HepG2 (cell line): ENCODE measurements around the gene ZNF506. TPM values are rescaled to one million over a fixed set of nuclear protein-coding genes. Genes with fewer than 3 reads are reported as not detected.

Experiments
- CEBPG ChIP-seq: IDR thresholded peaks from 2 replicates; pipeline ENCODE4 v1.6.1; 2016
- EED ChIP-seq: sonication (generic); formaldehyde crosslinking; IDR thresholded peaks from 2 replicates; pipeline ENCODE4 v1.5.0; 2020; ENCODE audit warnings: mild to moderate bottlenecking, missing genetic modification reagents
- FLYWCH1 ChIP-seq: sonication (generic); formaldehyde crosslinking; IDR thresholded peaks from 2 replicates; pipeline ENCODE4 v1.8.1; 2023; ENCODE audit warnings: mild to moderate bottlenecking, missing genetic modification reagents
- GTF3A ChIP-seq: sonication (generic); formaldehyde crosslinking; conservative IDR thresholded peaks from 2 replicates; pipeline ENCODE4 v1.4.0; 2020; ENCODE audit warnings: mild to moderate bottlenecking, missing genetic modification reagents
- HNRNPL ChIP-seq: fragments of 200-400 bp; formaldehyde crosslinking; IDR thresholded peaks from 2 replicates; pipeline ENCODE4 v1.6.1; 2017; ENCODE audit warnings: mild to moderate bottlenecking, low read depth, low read length
- KLF12 ChIP-seq: sonication (generic); formaldehyde crosslinking; IDR thresholded peaks from 2 replicates; pipeline ENCODE4 v1.4.0; 2020; ENCODE audit warnings: missing genetic modification reagents, borderline replicate concordance
- POLR2AphosphoS2 ChIP-seq: IDR thresholded peaks from 2 replicates; pipeline ENCODE4 v1.6.1; 2011; ENCODE audit warnings: low read depth, low read length, improper control_type of control experiment
- RARA ChIP-seq: IDR thresholded peaks from 2 replicates; pipeline ENCODE4 v1.6.1; 2016; ENCODE audit warnings: missing genetic modification reagents, missing compliant biosample characterization
- RFXAP ChIP-seq: sonication (generic); formaldehyde crosslinking; IDR thresholded peaks from 2 replicates; pipeline ENCODE4 v1.4.0; 2020; ENCODE audit warnings: missing genetic modification reagents, borderline replicate concordance
- RXRA ChIP-seq: sonication (generic); formaldehyde crosslinking; IDR thresholded peaks from 2 replicates; pipeline ENCODE4 v1.5.1; 2020; ENCODE audit warnings: missing genetic modification reagents
- ZBTB3 ChIP-seq: sonication (generic); formaldehyde crosslinking; IDR thresholded peaks from 2 replicates; pipeline ENCODE4 v1.4.0; 2020; ENCODE audit warnings: low read depth, mild to moderate bottlenecking, moderate library complexity, missing genetic modification reagents, borderline replicate concordance
- ZBTB7B ChIP-seq: sonication (generic); formaldehyde crosslinking; IDR thresholded peaks from 2 replicates; pipeline ENCODE4 v1.4.0; 2020; ENCODE audit warnings: missing genetic modification reagents
- ZNF317 ChIP-seq: sonication (generic); formaldehyde crosslinking; IDR thresholded peaks from 2 replicates; pipeline ENCODE4 v1.5.0; 2020; ENCODE audit warnings: mild to moderate bottlenecking, missing genetic modification reagents
- ZNF432 ChIP-seq: sonication (generic); formaldehyde crosslinking; IDR thresholded peaks from 2 replicates; pipeline ENCODE4 v1.5.0; 2020; ENCODE audit warnings: missing genetic modification reagents, mild to moderate bottlenecking, borderline replicate concordance
- ZNF496 ChIP-seq: sonication (generic); formaldehyde crosslinking; IDR thresholded peaks from 2 replicates; pipeline ENCODE4 v1.8.1; 2023; ENCODE audit warnings: mild to moderate bottlenecking, moderate library complexity, missing genetic modification reagents; ENCODE audit not compliant: insufficient replicate concordance
- ZNF563 ChIP-seq: sonication (generic); formaldehyde crosslinking; IDR thresholded peaks from 2 replicates; pipeline ENCODE4 v1.8.0; 2022; ENCODE audit warnings: mild to moderate bottlenecking, moderate library complexity, missing genetic modification reagents
- ZNF570 ChIP-seq: sonication (generic); formaldehyde crosslinking; IDR thresholded peaks from 2 replicates; pipeline ENCODE4 v1.4.0; 2020; ENCODE audit warnings: mild to moderate bottlenecking, missing genetic modification reagents, borderline replicate concordance
- polyA plus RNA-seq, 8 experiments: library from polyadenylated mRNA; depleted of rRNA in 3 of 8; stranded (reverse) in 7 of 8; unstranded in 1 of 8; fragments of >200 nt; fragmentation: Illumina TruSeq in 4 of 8; extraction: Trizol in 4 of 8; gene quantifications; 2 replicates each; pipeline versions ENCODE4 v1.2.1 to v1.2.3, GENCODE V29; 2011 to 2016; ENCODE audit warnings: low read depth in 4 of 8, missing spikeins in 1 of 8, mixed read lengths in 1 of 8; ENCODE audit not compliant: insufficient read depth in 1 of 8
- total RNA-seq, 5 experiments: library from RNA; depleted of rRNA; stranded (reverse); fragments of >200 nt; fragmentation: Illumina TruSeq; extraction: Trizol; gene quantifications; 2 replicates each; pipeline ENCODE4 v1.2.3, GENCODE V29; 2016; ENCODE audit warnings: low read depth in 1 of 5
- TF ChIP-seq, protein P1 (sequence below): sonication (generic); formaldehyde crosslinking; IDR thresholded peaks from 2 replicates; pipeline ENCODE4 v1.8.1; 2023; ENCODE audit warnings: missing genetic modification reagents, inconsistent platforms, borderline replicate concordance
- TF ChIP-seq, protein P2 (sequence below): sonication (generic); formaldehyde crosslinking; IDR thresholded peaks from 2 replicates; pipeline ENCODE4 v1.9.0; 2021; ENCODE audit warnings: missing genetic modification reagents, borderline replicate concordance
- TF ChIP-seq, protein P3 (sequence below): sonication (generic); formaldehyde crosslinking; IDR thresholded peaks from 2 replicates; pipeline ENCODE4 v1.5.0; 2020; ENCODE audit warnings: mild to moderate bottlenecking, missing genetic modification reagents, moderate library complexity
- TF ChIP-seq, protein P4 (sequence below): sonication (generic); formaldehyde crosslinking; IDR thresholded peaks from 2 replicates; pipeline ENCODE4 v1.4.0; 2020; ENCODE audit warnings: missing genetic modification reagents; ENCODE audit errors: not compliant biosample characterization

The ZNF506 gene
- total and polyA plus RNA-seq, 2 of the 13 experiments (the other 11 are each of a cell fraction or from before 2014, with no cell fraction given): not detected

DNA sequence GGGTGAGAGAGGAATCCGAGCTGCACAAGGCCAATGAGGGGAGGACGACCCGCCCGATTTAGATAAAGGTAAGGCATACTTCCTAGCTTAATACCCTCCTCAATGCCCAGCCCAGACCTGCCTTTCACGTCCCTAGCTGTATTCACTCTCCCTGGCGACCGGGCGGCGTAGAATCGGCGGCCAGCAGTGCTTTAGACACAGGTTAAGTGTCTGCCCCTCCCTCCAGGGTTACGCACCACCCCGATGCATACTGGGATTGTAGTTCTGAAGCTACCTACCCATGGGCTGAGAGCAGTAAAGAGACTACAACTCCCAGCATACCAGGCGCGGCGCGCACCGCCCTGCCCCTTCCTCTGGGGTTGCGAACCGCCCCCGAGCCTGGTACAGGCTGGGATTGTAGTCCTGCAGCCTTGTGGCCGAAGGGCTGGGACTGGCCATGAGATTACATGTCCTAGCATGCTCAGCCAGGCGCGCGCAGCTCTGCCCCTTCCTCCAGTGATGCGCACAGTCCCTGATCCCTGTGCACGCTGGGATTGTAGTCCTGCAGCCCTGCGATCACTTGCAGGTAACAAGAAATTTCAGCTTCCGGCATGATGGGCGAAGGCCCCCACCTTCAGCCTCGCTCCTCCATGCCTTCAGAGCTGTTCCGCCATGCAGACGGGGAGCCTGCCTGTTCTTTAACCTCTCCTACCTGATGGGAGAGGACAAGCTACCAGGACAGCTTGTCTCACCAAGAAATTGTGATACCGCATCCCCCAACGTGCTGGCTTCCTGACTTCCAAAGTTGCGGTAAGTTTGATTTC is 45.1 kb downstream of the ZNF506 start (continued):
- TF ChIP-seq, protein P1, sequence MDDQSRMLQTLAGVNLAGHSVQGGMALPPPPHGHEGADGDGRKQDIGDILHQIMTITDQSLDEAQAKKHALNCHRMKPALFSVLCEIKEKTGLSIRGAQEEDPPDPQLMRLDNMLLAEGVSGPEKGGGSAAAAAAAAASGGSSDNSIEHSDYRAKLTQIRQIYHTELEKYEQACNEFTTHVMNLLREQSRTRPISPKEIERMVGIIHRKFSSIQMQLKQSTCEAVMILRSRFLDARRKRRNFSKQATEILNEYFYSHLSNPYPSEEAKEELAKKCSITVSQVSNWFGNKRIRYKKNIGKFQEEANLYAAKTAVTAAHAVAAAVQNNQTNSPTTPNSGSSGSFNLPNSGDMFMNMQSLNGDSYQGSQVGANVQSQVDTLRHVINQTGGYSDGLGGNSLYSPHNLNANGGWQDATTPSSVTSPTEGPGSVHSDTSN: no peak
- TF ChIP-seq, protein P2, sequence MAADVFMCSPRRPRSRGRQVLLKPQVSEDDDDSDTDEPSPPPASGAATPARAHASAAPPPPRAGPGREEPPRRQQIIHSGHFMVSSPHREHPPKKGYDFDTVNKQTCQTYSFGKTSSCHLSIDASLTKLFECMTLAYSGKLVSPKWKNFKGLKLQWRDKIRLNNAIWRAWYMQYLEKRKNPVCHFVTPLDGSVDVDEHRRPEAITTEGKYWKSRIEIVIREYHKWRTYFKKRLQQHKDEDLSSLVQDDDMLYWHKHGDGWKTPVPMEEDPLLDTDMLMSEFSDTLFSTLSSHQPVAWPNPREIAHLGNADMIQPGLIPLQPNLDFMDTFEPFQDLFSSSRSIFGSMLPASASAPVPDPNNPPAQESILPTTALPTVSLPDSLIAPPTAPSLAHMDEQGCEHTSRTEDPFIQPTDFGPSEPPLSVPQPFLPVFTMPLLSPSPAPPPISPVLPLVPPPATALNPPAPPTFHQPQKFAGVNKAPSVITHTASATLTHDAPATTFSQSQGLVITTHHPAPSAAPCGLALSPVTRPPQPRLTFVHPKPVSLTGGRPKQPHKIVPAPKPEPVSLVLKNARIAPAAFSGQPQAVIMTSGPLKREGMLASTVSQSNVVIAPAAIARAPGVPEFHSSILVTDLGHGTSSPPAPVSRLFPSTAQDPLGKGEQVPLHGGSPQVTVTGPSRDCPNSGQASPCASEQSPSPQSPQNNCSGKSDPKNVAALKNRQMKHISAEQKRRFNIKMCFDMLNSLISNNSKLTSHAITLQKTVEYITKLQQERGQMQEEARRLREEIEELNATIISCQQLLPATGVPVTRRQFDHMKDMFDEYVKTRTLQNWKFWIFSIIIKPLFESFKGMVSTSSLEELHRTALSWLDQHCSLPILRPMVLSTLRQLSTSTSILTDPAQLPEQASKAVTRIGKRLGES: no peak
- TF ChIP-seq ZBTB7B (no peak; the same call in 1 of the 2 replicates), ZNF563 (CRISPR knock-in tag) (peak; percentile 27), ZBTB3 (peak; percentile 63; the same call in 1 of the 2 replicates), CEBPG (CRISPR knock-in tag) (peak; percentile 41; the same call in 1 of the 2 replicates), ZNF496 (CRISPR knock-in tag) (no peak), RXRA (peak; percentile 81), ZNF432 (CRISPR knock-in tag) (no peak), FLYWCH1 (no peak), RARA (peak; percentile 8; the same call in 1 of the 2 replicates), RFXAP (no peak; the same call in 1 of the 2 replicates), POLR2AphosphoS2 (no peak), HNRNPL (0 out of 2 replicates have a peak, but pooled peaks have one; percentile 41), EED (CRISPR knock-in tag) (no peak), ZNF317 (CRISPR knock-in tag) (0 out of 2 replicates have a peak, but pooled peaks have one; percentile 19), ZNF570 (CRISPR knock-in tag) (no peak), KLF12 (peak; percentile 78; the same call in 1 of the 2 replicates), GTF3A (0 out of 2 replicates have a peak, but pooled peaks have one; percentile 58)
- TF ChIP-seq, protein P3, sequence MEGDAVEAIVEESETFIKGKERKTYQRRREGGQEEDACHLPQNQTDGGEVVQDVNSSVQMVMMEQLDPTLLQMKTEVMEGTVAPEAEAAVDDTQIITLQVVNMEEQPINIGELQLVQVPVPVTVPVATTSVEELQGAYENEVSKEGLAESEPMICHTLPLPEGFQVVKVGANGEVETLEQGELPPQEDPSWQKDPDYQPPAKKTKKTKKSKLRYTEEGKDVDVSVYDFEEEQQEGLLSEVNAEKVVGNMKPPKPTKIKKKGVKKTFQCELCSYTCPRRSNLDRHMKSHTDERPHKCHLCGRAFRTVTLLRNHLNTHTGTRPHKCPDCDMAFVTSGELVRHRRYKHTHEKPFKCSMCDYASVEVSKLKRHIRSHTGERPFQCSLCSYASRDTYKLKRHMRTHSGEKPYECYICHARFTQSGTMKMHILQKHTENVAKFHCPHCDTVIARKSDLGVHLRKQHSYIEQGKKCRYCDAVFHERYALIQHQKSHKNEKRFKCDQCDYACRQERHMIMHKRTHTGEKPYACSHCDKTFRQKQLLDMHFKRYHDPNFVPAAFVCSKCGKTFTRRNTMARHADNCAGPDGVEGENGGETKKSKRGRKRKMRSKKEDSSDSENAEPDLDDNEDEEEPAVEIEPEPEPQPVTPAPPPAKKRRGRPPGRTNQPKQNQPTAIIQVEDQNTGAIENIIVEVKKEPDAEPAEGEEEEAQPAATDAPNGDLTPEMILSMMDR (CRISPR knock-in tag): peak; percentile 34
- TF ChIP-seq, protein P4, sequence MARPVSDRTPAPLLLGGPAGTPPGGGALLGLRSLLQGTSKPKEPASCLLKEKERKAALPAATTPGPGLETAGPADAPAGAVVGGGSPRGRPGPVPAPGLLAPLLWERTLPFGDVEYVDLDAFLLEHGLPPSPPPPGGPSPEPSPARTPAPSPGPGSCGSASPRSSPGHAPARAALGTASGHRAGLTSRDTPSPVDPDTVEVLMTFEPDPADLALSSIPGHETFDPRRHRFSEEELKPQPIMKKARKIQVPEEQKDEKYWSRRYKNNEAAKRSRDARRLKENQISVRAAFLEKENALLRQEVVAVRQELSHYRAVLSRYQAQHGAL (CRISPR knock-in tag): no peak
